Skeletal muscle satellite cell (primary cell): ENCODE data around the gene EIF4E1B. TPM values are rescaled to one million over a fixed set of nuclear protein-coding genes. Genes with fewer than 3 reads are reported as not detected.
"Not testable (repeated sequence)": the region's sequence is repeated elsewhere in the genome, so short reads cannot be mapped to it uniquely, and the experiment has no call there.

Experiments used
- H3K27me3 ChIP-seq: 2 replicates; pipeline ENCODE4 v1.7.0; 2013; ENCODE audit warnings: low read length; ENCODE audit not compliant: control insufficient read depth, insufficient read depth
- H3K36me3 ChIP-seq: 2 replicates; pipeline ENCODE4 v1.7.0; 2013; ENCODE audit warnings: mild to moderate bottlenecking, control low read depth, low read length; ENCODE audit not compliant: insufficient read depth
- H3K4me1 ChIP-seq: 2 replicates; pipeline ENCODE4 v1.7.0; 2013; ENCODE audit warnings: low read length; ENCODE audit not compliant: control insufficient read depth, insufficient read depth
- H3K4me2 ChIP-seq: 2 replicates; pipeline ENCODE4 v1.7.0; 2013; ENCODE audit warnings: mild to moderate bottlenecking, low read length
- H3K4me3 ChIP-seq: 2 replicates; pipeline ENCODE4 v1.7.0; 2013; ENCODE audit warnings: low read length
- H3K9ac ChIP-seq: 2 replicates; pipeline ENCODE4 v1.7.0; 2013; ENCODE audit warnings: mild to moderate bottlenecking, low read depth, low read length, moderate library complexity
- H3K9me3 ChIP-seq: replicated peaks from 2 replicates; pipeline ENCODE4 v1.7.0; 2013; ENCODE audit warnings: mild to moderate bottlenecking, control low read depth, low read length
- total RNA-seq: library from RNA; depleted of rRNA; stranded (reverse); fragments of >200 nt; gene quantifications from 2 replicates; pipeline ENCODE4 v1.2.3, GENCODE V29; 2012; rRNA removed

EIF4E1B gene, protein sequence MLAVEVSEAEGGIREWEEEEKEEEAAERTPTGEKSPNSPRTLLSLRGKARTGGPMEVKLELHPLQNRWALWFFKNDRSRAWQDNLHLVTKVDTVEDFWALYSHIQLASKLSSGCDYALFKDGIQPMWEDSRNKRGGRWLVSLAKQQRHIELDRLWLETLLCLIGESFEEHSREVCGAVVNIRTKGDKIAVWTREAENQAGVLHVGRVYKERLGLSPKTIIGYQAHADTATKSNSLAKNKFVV
- not detected in 2 replicates for total RNA-seq

DNA sequence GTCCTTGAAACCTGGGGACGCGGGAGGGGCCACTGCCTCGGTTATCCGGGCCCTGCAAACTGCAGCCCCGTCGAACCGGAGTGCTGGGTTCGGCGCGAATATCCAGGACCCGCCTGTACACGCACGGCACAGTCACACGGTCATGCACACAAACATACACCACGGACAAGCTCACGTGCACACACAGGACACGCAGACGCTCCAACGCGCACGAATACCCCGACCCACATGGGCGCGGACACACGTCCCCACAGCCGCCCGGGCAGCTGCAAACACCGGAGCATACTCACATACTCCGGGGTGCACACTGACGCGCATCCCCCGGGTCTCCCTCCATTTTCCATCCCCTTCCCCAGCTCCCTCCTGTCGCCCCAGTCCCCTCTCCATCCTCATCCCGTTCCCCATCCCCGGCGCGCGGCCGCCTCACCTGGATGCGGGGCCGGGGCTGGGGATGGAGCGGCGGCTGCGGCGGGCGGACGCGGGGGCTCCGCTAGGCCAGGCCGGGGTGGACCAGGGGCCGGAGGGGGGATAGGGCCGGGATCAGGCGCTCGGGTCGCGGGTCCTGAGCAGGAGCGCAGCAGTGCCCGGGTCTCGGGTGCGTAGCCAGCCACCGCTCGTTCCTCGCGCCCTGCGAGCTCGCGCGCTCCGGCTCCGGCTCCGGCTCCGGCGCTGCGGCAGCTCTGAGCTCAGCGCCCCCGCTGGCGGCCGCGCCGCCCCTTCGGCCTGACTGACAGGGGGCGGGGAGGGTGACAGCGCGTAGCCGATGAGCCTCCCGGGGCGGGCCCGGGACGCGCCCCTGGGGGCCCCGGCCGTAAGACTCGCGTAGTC is at the start of gene EIF4E1B, which contains the start of gene SNCB:
Gene EIF4E1B (plus strand): TSS at position 823 of the 828 bp plus-strand sequence. CDS start 12,113 bp downstream, outside the sequence.
Gene SNCB (minus strand): TSS at position 682 of the 828 bp plus-strand sequence. CDS start 880 bp downstream, outside the sequence.
- Histone ChIP-seq H3K27me3 (peaks cover 89% of the 10 kb centered on the region), H3K9ac (no peak within 1 kb of the TSS), H3K36me3 (no peaks in the 10 kb centered on the region)

DNA sequence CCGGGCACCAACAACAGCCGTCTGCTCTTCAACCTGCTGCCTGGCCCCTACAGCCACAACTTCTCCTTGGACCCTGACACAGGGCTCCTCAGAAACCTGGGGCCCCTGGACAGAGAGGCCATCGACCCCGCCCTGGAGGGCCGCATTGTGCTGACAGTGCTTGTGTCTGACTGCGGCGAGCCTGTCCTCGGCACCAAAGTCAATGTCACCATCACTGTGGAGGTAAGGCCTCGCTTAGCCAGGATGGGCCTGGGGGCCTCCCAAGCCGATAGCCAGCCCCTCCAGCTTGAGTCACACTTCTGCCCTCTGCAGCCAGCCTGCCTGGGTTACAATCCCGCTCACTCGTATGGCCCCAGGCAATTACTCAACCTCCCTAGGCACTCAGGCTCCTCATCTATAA is 49.1 kb upstream of the EIF4E1B start:
- no peak overlapping the region for H3K9ac ChIP-seq

More for the DNA sequence above, at the start of gene EIF4E1B, which contains the start of gene SNCB:
- peaks cover 8% of the 10 kb centered on the region for H3K4me1 ChIP-seq
- H3K4me3 ChIP-seq = peak within 1 kb of the TSS; percentile 57
- no peaks in the 10 kb centered on the region for H3K9me3 ChIP-seq
- peak within 1 kb of the TSS; percentile 88 for H3K4me2 ChIP-seq

DNA sequence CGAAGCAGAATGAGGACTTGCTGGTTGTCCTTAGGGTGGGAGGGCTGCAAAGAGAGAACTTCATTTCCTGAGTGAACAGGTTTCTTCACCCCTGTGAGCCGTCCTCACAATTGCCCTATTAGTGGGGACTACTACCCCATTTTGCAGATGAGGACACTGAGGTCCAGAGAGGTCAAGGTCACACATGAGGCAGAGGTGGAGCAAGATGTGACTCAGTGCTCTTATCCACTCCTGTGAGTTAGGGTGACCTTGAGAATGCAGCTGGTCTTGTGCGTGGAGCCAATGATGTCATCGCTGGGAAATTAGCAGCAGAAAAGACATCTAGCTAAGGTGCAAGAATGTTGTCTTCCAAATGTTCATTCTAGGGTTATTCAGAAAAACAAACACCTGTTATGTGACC is 47.4 kb upstream of the EIF4E1B start:
- Histone ChIP-seq H3K27me3 (no peaks in the 10 kb centered on the region), H3K9me3 (peaks cover 9% of the 10 kb centered on the region), H3K36me3 (no peaks in the 10 kb centered on the region), H3K4me2 (no peak overlapping the region), H3K4me3 (no peak overlapping the region), H3K4me1 (no peaks in the 10 kb centered on the region), H3K9ac (no peak overlapping the region)

More for the DNA sequence above, 49.1 kb upstream of the EIF4E1B start:
- Histone ChIP-seq H3K27me3 (no peaks in the 10 kb centered on the region), H3K9me3 (peaks cover 9% of the 10 kb centered on the region), H3K4me3 (no peak overlapping the region), H3K4me1 (no peaks in the 10 kb centered on the region), H3K36me3 (no peaks in the 10 kb centered on the region), H3K4me2 (no peak overlapping the region)

DNA sequence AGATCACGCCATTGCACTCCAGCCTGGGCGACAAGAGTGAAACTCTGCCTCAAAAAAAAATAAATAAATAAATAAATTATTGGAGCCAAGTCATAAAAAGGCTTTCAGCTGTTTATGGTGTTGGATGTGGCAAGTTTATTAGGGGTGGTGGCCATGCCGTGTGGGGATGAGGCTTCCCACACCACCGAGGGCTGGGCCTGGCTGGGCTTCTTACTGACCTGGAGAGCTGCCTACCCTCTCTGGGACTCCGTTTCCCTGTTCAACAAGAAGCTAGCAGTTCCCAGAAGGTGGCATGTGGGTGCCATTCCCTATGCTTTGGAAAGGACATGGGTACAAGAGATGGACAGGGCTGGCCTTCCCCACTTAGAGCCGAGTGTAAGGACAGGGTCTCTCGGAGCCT is 43.1 kb upstream of the EIF4E1B start:
- Histone ChIP-seq H3K9me3 (peaks cover 9% of the 10 kb centered on the region), H3K4me1 (no peaks in the 10 kb centered on the region), H3K9ac (no peak overlapping the region), H3K4me2 (no peak overlapping the region), H3K36me3 (no peaks in the 10 kb centered on the region), H3K27me3 (no peaks in the 10 kb centered on the region), H3K4me3 (no peak overlapping the region)

DNA sequence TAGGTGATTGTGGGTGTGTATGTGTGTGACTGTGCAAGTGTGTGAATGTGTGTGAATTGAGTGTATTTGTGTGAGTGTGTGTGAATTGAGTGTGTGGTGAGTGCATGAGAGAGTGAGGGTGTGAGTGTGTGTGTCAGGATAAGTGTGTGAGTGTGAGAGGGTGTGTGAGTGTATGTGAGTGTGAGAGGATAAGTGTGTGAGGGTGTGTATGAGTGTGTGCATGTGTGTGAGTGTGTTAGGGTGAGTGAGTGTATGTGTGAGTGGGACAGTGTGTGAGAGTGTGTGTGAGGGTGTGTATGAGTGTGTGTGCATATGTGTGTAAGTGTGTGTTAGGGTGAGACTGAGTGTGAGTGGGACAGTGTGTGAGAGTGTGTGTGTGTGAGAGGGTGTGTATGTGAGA is 42.2 kb upstream of the EIF4E1B start:
- H3K4me1 ChIP-seq = no peaks in the 10 kb centered on the region
- no peaks in the 10 kb centered on the region for H3K27me3 ChIP-seq
- no peak overlapping the region for H3K4me2 ChIP-seq
- no peak overlapping the region for H3K4me3 ChIP-seq
- H3K36me3 ChIP-seq = no peaks in the 10 kb centered on the region
- H3K9ac ChIP-seq = no peak overlapping the region
- peaks cover 9% of the 10 kb centered on the region for H3K9me3 ChIP-seq

DNA sequence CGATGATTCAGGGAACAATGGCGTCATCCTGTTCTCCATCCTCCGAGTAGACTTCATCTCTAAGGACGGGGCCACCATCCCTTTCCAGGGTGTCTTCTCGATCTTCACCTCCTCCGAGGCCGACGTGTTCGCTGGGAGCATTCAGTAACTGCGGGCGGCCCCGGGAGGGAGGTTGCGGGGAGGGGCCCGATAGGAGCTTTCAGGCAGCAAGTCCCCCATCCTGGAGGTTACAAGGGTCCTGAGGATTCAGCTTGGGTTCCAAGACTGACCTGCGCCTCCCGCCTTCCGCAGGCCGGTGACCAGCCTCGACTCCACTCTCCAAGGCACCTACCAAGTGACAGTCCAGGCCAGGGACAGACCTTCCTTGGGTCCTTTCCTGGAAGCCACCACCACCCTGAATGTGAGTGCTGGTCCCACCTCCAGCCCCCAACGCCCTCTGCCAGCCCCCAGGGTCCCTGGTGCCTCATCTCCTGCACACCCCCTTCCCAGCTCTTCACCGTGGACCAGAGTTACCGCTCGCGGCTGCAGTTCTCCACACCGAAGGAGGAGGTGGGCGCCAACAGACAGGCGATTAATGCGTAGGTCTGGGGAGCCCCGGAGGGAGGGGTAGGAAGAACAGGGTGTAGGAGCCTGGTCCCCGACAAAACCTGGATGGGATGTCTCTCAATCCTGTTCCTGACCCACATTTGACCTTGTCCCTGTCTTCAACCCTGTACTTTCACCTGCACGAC is 41.3 kb upstream of the EIF4E1B start:
- H3K36me3 ChIP-seq = no peaks in the 10 kb centered on the region
- H3K9me3 ChIP-seq = peaks cover 9% of the 10 kb centered on the region
- no peak overlapping the region for H3K9ac ChIP-seq
- no peak overlapping the region for H3K4me2 ChIP-seq
- H3K4me3 ChIP-seq = no peak overlapping the region
- H3K27me3 ChIP-seq = no peaks in the 10 kb centered on the region
- no peaks in the 10 kb centered on the region for H3K4me1 ChIP-seq

DNA sequence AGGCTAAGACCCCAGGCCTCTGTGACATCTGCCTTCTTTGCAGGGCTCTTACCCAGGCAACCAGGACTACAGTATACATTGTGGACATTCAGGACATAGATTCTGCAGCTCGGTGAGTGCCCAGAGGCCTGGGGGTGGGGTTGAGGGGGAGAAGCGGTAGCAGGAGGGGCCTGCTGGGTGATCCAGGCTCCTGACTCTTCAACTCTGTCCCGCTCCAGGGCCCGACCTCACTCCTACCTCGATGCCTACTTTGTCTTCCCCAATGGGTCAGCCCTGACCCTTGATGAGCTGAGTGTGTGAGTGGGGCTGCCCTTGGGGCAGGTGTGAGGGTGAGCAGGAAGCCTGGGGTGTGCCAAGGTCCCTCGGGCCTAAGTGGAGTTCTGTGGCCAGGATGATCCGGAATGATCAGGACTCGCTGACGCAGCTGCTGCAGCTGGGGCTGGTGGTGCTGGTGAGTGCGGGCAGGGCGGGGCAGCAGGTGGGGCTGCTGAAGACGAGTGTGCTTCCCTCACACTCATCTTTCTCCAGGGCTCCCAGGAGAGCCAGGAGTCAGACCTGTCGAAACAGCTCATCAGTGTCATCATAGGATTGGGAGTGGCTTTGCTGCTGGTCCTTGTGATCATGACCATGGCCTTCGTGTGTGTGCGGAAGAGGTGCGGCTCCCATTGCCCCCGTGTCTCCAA is 40.3 kb upstream of the EIF4E1B start:
- Histone ChIP-seq H3K9ac (no peak overlapping the region), H3K36me3 (no peaks in the 10 kb centered on the region), H3K4me1 (no peaks in the 10 kb centered on the region), H3K4me2 (no peak overlapping the region), H3K4me3 (no peak overlapping the region), H3K27me3 (no peaks in the 10 kb centered on the region), H3K9me3 (peaks cover 3% of the 10 kb centered on the region)

DNA sequence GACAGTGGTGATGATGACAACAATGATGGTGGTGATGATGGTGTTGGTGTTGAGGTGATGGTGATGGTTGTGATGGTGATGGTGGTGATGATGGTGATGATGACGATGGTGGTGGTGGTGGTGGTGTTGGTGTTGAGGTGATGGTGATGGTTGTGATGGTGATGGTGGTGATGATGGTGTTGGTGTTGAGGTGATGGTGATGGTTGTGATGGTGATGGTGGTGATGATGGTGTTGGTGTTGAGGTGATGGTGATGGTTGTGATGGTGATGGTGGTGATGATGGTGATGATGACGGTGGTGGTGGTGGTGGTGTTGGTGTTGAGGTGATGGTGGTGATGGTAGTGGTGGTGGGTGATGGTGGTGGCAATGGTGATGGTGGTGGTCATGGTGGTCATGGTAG is 38.8 kb upstream of the EIF4E1B start:
- not testable (repeated sequence) for H3K4me3 ChIP-seq, H3K4me2 ChIP-seq, H3K9me3 ChIP-seq, H3K4me1 ChIP-seq, H3K9ac ChIP-seq, H3K27me3 ChIP-seq, H3K36me3 ChIP-seq

DNA sequence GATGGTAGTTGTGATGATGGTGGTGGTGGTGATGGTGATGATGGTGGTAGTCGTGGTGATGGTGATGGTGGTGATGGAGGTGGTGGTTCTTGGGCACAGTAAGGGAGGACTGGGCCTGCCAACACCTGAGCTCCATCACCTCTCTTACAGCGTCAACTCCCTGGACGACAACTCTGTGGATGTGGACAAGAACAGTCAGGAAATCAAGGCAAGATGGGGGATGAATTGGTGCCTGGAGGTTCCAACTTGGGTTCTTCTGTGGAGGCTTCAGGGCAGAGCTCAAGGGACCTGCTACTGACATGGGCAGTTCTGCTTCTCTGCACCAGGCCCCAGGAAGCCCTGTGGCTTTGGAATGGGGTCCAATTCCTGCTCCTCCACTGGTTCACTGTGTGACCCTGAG is 37.9 kb upstream of the EIF4E1B start:
- Histone ChIP-seq H3K27me3 (no peaks in the 10 kb centered on the region), H3K4me3 (no peak overlapping the region)

DNA sequence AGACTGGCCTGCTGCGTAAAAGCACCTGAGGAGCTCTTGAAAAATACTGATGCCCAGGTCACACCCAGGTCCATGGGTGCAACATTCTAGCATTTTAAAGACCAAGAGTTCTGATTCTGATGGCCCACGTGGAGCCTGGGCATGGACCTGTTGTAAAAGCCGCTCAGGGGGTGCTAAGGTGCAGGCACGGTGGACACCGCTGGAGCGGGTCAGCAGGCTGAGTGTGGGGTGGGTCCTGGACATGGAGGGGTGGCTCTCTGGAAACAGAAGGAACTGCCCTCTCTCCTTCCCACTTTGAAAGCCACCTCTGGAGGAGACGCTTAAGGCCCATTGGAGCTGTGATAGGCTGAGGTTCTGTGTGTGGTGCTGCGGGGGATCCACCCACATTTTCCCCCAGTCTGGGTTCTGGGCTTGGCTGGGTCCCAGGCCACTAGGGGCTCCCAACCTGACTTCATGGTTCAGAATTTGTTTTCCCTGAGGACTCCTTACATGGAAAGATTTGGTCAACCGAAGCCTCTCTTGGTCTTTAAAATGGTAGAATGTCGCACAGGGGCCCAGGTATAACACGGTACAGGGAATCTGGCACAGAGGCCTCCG is 37.1 kb upstream of the EIF4E1B start:
- Histone ChIP-seq H3K9me3 (no peaks in the 10 kb centered on the region), H3K4me2 (no peak overlapping the region), H3K4me1 (no peaks in the 10 kb centered on the region), H3K27me3 (no peaks in the 10 kb centered on the region), H3K4me3 (no peak overlapping the region), H3K9ac (no peak overlapping the region), H3K36me3 (no peaks in the 10 kb centered on the region)

More for the DNA sequence above, 37.9 kb upstream of the EIF4E1B start:
- no peaks in the 10 kb centered on the region for H3K4me1 ChIP-seq
- H3K36me3 ChIP-seq = no peaks in the 10 kb centered on the region
- H3K9ac ChIP-seq = no peak overlapping the region
- H3K9me3 ChIP-seq = no peaks in the 10 kb centered on the region
- no peak overlapping the region for H3K4me2 ChIP-seq
